ENCODE measurements around the gene TRDMT1. TPM values are rescaled to one million over a fixed set of nuclear protein-coding genes. Genes with fewer than 3 reads are reported as not detected.

Gene TRDMT1
- total RNA-seq, 3 donors from 2014 or later: 5.8 to 18.6 (median 13.4) TPM

- Histone ChIP-seq H3K36me3 (no peaks in the 10 kb centered on the region), H3K27me3 (no peaks in the 10 kb centered on the region), H3K4me3 (no peak overlapping the region), H3K9me3 (no peaks in the 10 kb centered on the region), H3K4me1 (no peaks in the 10 kb centered on the region), H3K27ac (no peak overlapping the region)
- intact Hi-C loops (cut with DNase I; ENCODE audit: low total_unique reads): no loop called here
- no peak for DNase-seq (ENCODE audit: low spot score in 2 of 2)
- TF ChIP-seq CTCF (IDR thresholded peaks at IDR 0.05): no peak
- no peak for TF ChIP-seq POLR2AphosphoS5 (IDR thresholded peaks at IDR 0.05)
- no peak for TF ChIP-seq POLR2A (IDR thresholded peaks at IDR 0.05)
These were observed 20.4 kb downstream of the TRDMT1 start for GRCh38 chr10:17181110-17181509.

- no peaks in the 10 kb centered on the region for H3K36me3 ChIP-seq
- H3K27me3 ChIP-seq: no peaks in the 10 kb centered on the region
- H3K4me1 ChIP-seq: no peaks in the 10 kb centered on the region
- intact Hi-C loops (cut with DNase I; ENCODE audit: low total_unique reads): no loop called here
- H3K9me3 ChIP-seq: no peaks in the 10 kb centered on the region
- TF ChIP-seq CTCF (IDR thresholded peaks at IDR 0.05) (no peak), POLR2A (IDR thresholded peaks at IDR 0.05) (no peak)
- no peak overlapping the region for H3K4me3 ChIP-seq
- no peak overlapping the region for H3K27ac ChIP-seq
- DNase-seq (ENCODE audit: low spot score in 2 of 2): no peak
These were observed 22.5 kb downstream of the TRDMT1 start for GRCh38 chr10:17179002-17179401.

GRCh38 chr10:17178006-17178405, 23.5 kb downstream of the TRDMT1 start:
- no peak overlapping the region for H3K27ac ChIP-seq
- TF ChIP-seq POLR2A (IDR thresholded peaks at IDR 0.05) (no peak), CTCF (IDR thresholded peaks at IDR 0.05) (no peak), POLR2AphosphoS5 (IDR thresholded peaks at IDR 0.05) (no peak)
- no peak overlapping the region for H3K4me3 ChIP-seq
- no peaks in the 10 kb centered on the region for H3K27me3 ChIP-seq
- intact Hi-C loops (cut with DNase I; ENCODE audit: low total_unique reads): no loop called here
- no peak for DNase-seq (ENCODE audit: low spot score in 2 of 2)
- no peaks in the 10 kb centered on the region for H3K4me1 ChIP-seq
- H3K36me3 ChIP-seq: no peaks in the 10 kb centered on the region
- no peaks in the 10 kb centered on the region for H3K9me3 ChIP-seq

- Histone ChIP-seq H3K9me3 (no peaks in the 10 kb centered on the region), H3K36me3 (no peaks in the 10 kb centered on the region), H3K27me3 (no peaks in the 10 kb centered on the region), H3K4me3 (no peak overlapping the region), H3K27ac (no peak overlapping the region), H3K4me1 (no peaks in the 10 kb centered on the region)
- TF ChIP-seq POLR2A (IDR thresholded peaks at IDR 0.05): no peak
- TF ChIP-seq CTCF (IDR thresholded peaks at IDR 0.05): no peak
- no peak for TF ChIP-seq POLR2AphosphoS5 (IDR thresholded peaks at IDR 0.05)
- DNase-seq (ENCODE audit: low spot score in 2 of 2): no peak
- intact Hi-C loops (cut with DNase I; ENCODE audit: low total_unique reads): no loop called here
These were observed 24.5 kb downstream of the TRDMT1 start for GRCh38 chr10:17177014-17177413.

GRCh38 chr10:17176091-17176490, 25.4 kb downstream of the TRDMT1 start:
- H3K4me1 ChIP-seq: no peaks in the 10 kb centered on the region
- no peaks in the 10 kb centered on the region for H3K9me3 ChIP-seq
- DNase-seq (ENCODE audit: low spot score in 2 of 2): no peak
- H3K27me3 ChIP-seq: no peaks in the 10 kb centered on the region
- TF ChIP-seq CTCF (IDR thresholded peaks at IDR 0.05) (no peak), POLR2A (IDR thresholded peaks at IDR 0.05) (no peak), POLR2AphosphoS5 (IDR thresholded peaks at IDR 0.05) (no peak)
- H3K4me3 ChIP-seq: no peak overlapping the region
- no peaks in the 10 kb centered on the region for H3K36me3 ChIP-seq
- intact Hi-C loops (cut with DNase I; ENCODE audit: low total_unique reads): no loop called here
- H3K27ac ChIP-seq: no peak overlapping the region

Measured in breast epithelium (tissue), 4 donors.